Natural killer cell (primary cell): ENCODE data around the gene PCP4. TPM values are rescaled to one million over a fixed set of nuclear protein-coding genes. Genes with fewer than 3 reads are reported as not detected.

ENCODE experiments used
- ATAC-seq, 3 donors: fragments of 150-1000 bp in 2 of 3; fragments of 200-7000 bp in 1 of 3; cut with Tn5 transposase; 1 replicate in 1 of 3; 2 replicates in 2 of 3; pipeline ENCODE4 v1.10.0; 2021; ENCODE audit warnings: mild to moderate bottlenecking in 2 of 3, moderate library complexity in 2 of 3
- DNase-seq, 2 donors: peaks; one replicate each; pipeline versions ENCODE4 v3.0.0 to v3.0.0-alpha.2; 2013 to 2021; ENCODE audit warnings: mixed read lengths in 1 of 2
- H3K27ac ChIP-seq: one replicate; pipeline ENCODE4 v1.5.1; 2013; ENCODE audit warnings: mild to moderate bottlenecking, low read length
- H3K27me3 ChIP-seq: one replicate; pipeline ENCODE4 v1.6.1; 2013; ENCODE audit warnings: low read length; ENCODE audit not compliant: control insufficient read depth, insufficient read depth
- H3K36me3 ChIP-seq: one replicate; pipeline ENCODE4 v1.6.1; 2013; ENCODE audit warnings: low read length; ENCODE audit not compliant: control insufficient read depth, insufficient read depth
- H3K4me1 ChIP-seq: one replicate; pipeline ENCODE4 v1.6.1; 2013; ENCODE audit warnings: low read length; ENCODE audit not compliant: control insufficient read depth, insufficient read depth
- H3K4me3 ChIP-seq: one replicate; pipeline ENCODE4 v1.5.1; 2013; ENCODE audit warnings: low read length
- H3K9me3 ChIP-seq: one replicate; pipeline ENCODE4 v1.6.1; 2013; ENCODE audit warnings: low read length; ENCODE audit not compliant: control insufficient read depth, insufficient read depth
- H3K27ac Mint-ChIP-seq, 2 donors: one replicate each; pipeline ENCODE4 v1.8.0; 2022; ENCODE audit warnings: mild to moderate bottlenecking in 2 of 2, mixed read lengths in 2 of 2, moderate library complexity in 1 of 2
- H3K27me3 Mint-ChIP-seq, 2 donors: one replicate each; pipeline ENCODE4 v1.8.0; 2022; ENCODE audit warnings: low read depth in 2 of 2, mixed read lengths in 2 of 2
- H3K36me3 Mint-ChIP-seq: one replicate; pipeline ENCODE4 v1.8.0; 2022; ENCODE audit warnings: mixed read lengths
- H3K4me1 Mint-ChIP-seq, 2 donors: one replicate each; pipeline ENCODE4 v1.8.0; 2022; ENCODE audit warnings: mixed read lengths in 2 of 2
- H3K4me3 Mint-ChIP-seq: one replicate; pipeline ENCODE4 v1.8.0; 2022; ENCODE audit warnings: mild to moderate bottlenecking, moderate library complexity, mixed read lengths
- H3K9me3 Mint-ChIP-seq, 2 donors: one replicate each; pipeline ENCODE4 v1.8.0; 2022; ENCODE audit warnings: mixed read lengths in 2 of 2
- WGBS: methylation state at CpG from one replicate; pipeline ENCODE4 v1.1.7; 2013; ENCODE audit warnings: missing lambda C conversion rate; ENCODE audit not compliant: insufficient coverage; 5-methylcytosine and 5-hydroxymethylcytosine counted together
- intact Hi-C: fragments of 100-400 bp; cut with micrococcal nuclease; formaldehyde crosslinking; loops from one replicate; pipeline ENCODE4 v1.14.2; 2022
- total RNA-seq, 4 donors: library from RNA; stranded (reverse); fragments of 120-200 nt in 1 of 4; gene quantifications; one replicate each; pipeline versions ENCODE4 v1.2.3 to v1.2.4, GENCODE V29; 2013 to 2022
- TF ChIP-seq, protein P1 (sequence below): fragments of 200-600 bp; IDR thresholded peaks from one replicate; pipeline ENCODE4 v1.8.0; 2022; ENCODE audit warnings: antibody characterized with exemption

The PCP4 gene
- total RNA-seq, 3 donors from 2014 or later (not counting 1 experiment from before 2014, with no cell fraction given): not detected

DNA sequence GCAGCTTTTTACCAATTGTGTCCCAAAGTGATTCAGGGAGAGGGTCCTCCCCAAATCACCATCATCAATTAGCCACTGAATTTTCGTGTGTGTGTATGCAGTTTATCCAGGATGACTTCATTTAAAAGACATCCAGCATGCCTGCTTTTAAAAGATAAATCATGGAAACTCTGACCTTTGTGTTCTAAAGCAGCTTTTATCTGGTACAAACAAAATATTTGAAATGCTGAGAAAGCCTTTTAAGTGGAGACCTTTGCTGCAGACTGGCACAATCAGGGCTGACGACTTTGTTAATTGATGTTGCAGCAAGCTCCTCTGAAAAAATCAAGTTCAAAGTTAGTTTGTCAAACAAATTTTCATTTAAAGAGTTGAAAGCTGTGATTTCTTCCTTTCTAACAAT is 104.7 kb downstream of the PCP4 start:
- H3K27ac Mint-ChIP-seq: no peak overlapping the region
- no peak for ATAC-seq
- H3K9me3 ChIP-seq: peaks cover 4% of the 10 kb centered on the region
- H3K27ac ChIP-seq: no peak overlapping the region
- H3K4me3 ChIP-seq: no peak overlapping the region
- TF ChIP-seq, protein P1, sequence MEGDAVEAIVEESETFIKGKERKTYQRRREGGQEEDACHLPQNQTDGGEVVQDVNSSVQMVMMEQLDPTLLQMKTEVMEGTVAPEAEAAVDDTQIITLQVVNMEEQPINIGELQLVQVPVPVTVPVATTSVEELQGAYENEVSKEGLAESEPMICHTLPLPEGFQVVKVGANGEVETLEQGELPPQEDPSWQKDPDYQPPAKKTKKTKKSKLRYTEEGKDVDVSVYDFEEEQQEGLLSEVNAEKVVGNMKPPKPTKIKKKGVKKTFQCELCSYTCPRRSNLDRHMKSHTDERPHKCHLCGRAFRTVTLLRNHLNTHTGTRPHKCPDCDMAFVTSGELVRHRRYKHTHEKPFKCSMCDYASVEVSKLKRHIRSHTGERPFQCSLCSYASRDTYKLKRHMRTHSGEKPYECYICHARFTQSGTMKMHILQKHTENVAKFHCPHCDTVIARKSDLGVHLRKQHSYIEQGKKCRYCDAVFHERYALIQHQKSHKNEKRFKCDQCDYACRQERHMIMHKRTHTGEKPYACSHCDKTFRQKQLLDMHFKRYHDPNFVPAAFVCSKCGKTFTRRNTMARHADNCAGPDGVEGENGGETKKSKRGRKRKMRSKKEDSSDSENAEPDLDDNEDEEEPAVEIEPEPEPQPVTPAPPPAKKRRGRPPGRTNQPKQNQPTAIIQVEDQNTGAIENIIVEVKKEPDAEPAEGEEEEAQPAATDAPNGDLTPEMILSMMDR: no peak
- H3K27me3 ChIP-seq: no peaks in the 10 kb centered on the region
- no peaks in the 10 kb centered on the region for H3K27me3 Mint-ChIP-seq
- 62% methylated on average over 1 of the region's 2 CpGs for WGBS
- H3K9me3 Mint-ChIP-seq: peaks cover 0 to 3% of the 10 kb centered on the region in 2 donors
- H3K4me1 Mint-ChIP-seq: no peaks in the 10 kb centered on the region
- DNase-seq: no peak
- intact Hi-C loops: no loop called here
- no peak overlapping the region for H3K4me3 Mint-ChIP-seq
- no peaks in the 10 kb centered on the region for H3K36me3 ChIP-seq
- H3K36me3 Mint-ChIP-seq: no peaks in the 10 kb centered on the region
- H3K4me1 ChIP-seq: no peaks in the 10 kb centered on the region

GRCh38 chr21:39972471-39972870 is 105.2 kb downstream of the PCP4 start:
- DNase-seq (no peak), ATAC-seq (no peak)
- H3K9me3 ChIP-seq: peaks cover 3% of the 10 kb centered on the region
- H3K4me3 Mint-ChIP-seq: no peak overlapping the region
- intact Hi-C loops: no loop called here
- no peak overlapping the region for H3K27ac Mint-ChIP-seq
- no peaks in the 10 kb centered on the region for H3K36me3 Mint-ChIP-seq
- peaks cover 0 to 3% of the 10 kb centered on the region in 2 donors for H3K9me3 Mint-ChIP-seq
- TF ChIP-seq, protein P1: no peak
- H3K36me3 ChIP-seq: no peaks in the 10 kb centered on the region
- H3K27me3 Mint-ChIP-seq: no peaks in the 10 kb centered on the region
- H3K4me1 Mint-ChIP-seq: no peaks in the 10 kb centered on the region
- H3K27ac ChIP-seq: no peak overlapping the region
- H3K4me3 ChIP-seq: no peak overlapping the region
- 81% methylated on average over 3 of the region's 4 CpGs for WGBS
- H3K27me3 ChIP-seq: no peaks in the 10 kb centered on the region
- no peaks in the 10 kb centered on the region for H3K4me1 ChIP-seq

DNA sequence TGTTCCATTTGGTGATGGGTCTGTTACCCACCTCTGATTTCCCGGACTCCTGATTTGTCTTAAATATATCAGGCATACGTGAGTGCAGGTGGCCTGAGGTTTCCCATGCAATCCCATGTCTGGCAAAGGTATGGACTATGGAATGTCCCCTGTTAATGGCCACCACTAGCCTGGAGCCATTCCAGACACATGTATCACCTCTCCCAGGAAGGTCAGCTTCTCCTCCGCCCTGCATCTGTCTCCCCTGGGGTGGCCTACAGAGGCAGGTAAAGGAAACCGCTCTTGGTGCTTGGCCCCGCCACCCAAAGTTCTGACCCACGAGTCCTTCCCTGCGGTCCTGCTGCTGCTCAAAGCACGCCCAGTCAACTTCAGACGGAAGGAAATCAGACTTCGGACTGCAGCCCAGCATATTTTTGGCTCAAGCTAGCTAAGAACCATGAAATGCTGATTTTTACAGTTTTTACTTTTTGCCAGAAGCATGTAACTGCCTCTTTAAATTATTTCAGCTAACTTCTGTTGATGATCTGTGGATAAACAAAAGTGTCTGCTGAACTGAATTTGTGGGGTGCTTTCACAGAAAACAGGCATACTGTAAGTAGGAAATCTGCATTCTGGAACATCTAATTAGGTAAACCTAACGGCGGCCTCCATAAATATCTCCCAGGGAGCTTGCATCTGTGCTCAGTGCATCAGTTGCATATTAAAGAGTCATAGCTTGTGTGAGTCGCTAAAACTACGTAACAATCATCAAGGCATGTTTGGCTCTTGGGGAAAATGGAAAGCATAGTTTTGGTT is 105.9 kb downstream of the PCP4 start:
- ATAC-seq (no peak), DNase-seq (no peak)
- no peak overlapping the region for H3K27ac Mint-ChIP-seq
- Histone ChIP-seq H3K9me3 (no peaks in the 10 kb centered on the region), H3K27ac (no peak overlapping the region), H3K27me3 (no peaks in the 10 kb centered on the region), H3K4me1 (no peaks in the 10 kb centered on the region), H3K4me3 (no peak overlapping the region), H3K36me3 (no peaks in the 10 kb centered on the region)
- intact Hi-C loops: no loop called here
- no peak overlapping the region for H3K4me3 Mint-ChIP-seq
- 93% methylated on average over 14 of the region's 14 CpGs for WGBS
- H3K4me1 Mint-ChIP-seq: no peaks in the 10 kb centered on the region
- H3K36me3 Mint-ChIP-seq: no peaks in the 10 kb centered on the region
- TF ChIP-seq, protein P1: no peak
- no peaks in the 10 kb centered on the region for H3K9me3 Mint-ChIP-seq
- H3K27me3 Mint-ChIP-seq: no peaks in the 10 kb centered on the region

DNA sequence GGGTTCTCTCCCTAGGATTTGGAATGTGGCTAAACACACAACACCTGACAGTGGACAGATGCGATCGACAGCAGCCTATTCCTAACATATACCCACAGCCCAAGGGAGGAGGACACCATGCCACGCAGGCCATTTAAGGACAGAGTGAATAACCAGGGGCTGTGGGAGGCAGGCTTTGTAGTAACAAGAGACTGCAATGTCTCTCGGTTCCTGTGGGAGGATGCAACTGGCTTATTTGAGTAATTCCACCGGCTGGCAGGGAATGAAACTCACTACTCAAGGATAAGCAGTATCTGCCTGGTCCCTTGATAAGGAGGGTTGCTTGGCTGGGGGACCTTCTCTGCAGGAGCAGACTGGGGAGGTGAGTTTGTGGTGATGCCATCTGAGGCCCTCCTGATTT is 109.6 kb downstream of the PCP4 start:
- H3K36me3 ChIP-seq: no peaks in the 10 kb centered on the region
- H3K4me3 ChIP-seq: no peak overlapping the region
- Mint-ChIP-seq H3K27ac (no peak overlapping the region), H3K9me3 (no peaks in the 10 kb centered on the region), H3K27me3 (no peaks in the 10 kb centered on the region), H3K4me1 (no peaks in the 10 kb centered on the region), H3K36me3 (no peaks in the 10 kb centered on the region), H3K4me3 (no peak overlapping the region)
- DNase-seq (no peak), ATAC-seq (no peak)
- no peaks in the 10 kb centered on the region for H3K4me1 ChIP-seq
- TF ChIP-seq, protein P1: no peak
- no peaks in the 10 kb centered on the region for H3K9me3 ChIP-seq
- 90% methylated on average over 3 of the region's 5 CpGs for WGBS
- H3K27me3 ChIP-seq: no peaks in the 10 kb centered on the region
- no peak overlapping the region for H3K27ac ChIP-seq
- intact Hi-C loops: no loop called here
